ENCODE measurements around the gene CIDEC. TPM values are rescaled to one million over a fixed set of nuclear protein-coding genes. Genes with fewer than 3 reads are reported as not detected.
A peak's percentile ranks its signal among the peaks of the same experiment; 100 is the strongest.
"Not testable (repeated sequence)": the region's sequence is repeated elsewhere in the genome, so short reads cannot be mapped to it uniquely, and the experiment has no call there.

The CIDEC gene
- total RNA-seq, 1 donor from 2014 or later: 0.36 TPM

GRCh38 chr3:9906480-9906879, 26.4 kb upstream of the CIDEC start:
- intact Hi-C loops (cut with micrococcal nuclease): no loop called here
- TF ChIP-seq CTCF (IDR thresholded peaks at IDR 0.05; ENCODE audit: borderline replicate concordance): no peak
- H3K27ac ChIP-seq (replicated peaks): no peak overlapping the region
- H3K4me1 ChIP-seq: peaks cover 18% of the 10 kb centered on the region
- no peaks in the 10 kb centered on the region for H3K36me3 ChIP-seq
- H3K4me3 ChIP-seq: no peak overlapping the region
- no peak for DNase-seq
- no peaks in the 10 kb centered on the region for H3K9me3 ChIP-seq (replicated peaks)
- no peaks in the 10 kb centered on the region for H3K27me3 ChIP-seq (ENCODE audit: low read depth)

- H3K36me3 ChIP-seq: no peaks in the 10 kb centered on the region
- intact Hi-C loops (cut with micrococcal nuclease): no loop called here
- H3K4me1 ChIP-seq: peaks cover 18% of the 10 kb centered on the region
- H3K27ac ChIP-seq (replicated peaks): no peak overlapping the region
- DNase-seq: no peak
- no peaks in the 10 kb centered on the region for H3K9me3 ChIP-seq (replicated peaks)
- H3K27me3 ChIP-seq (ENCODE audit: low read depth): no peaks in the 10 kb centered on the region
- TF ChIP-seq CTCF (IDR thresholded peaks at IDR 0.05; ENCODE audit: borderline replicate concordance): no peak
- no peak overlapping the region for H3K4me3 ChIP-seq
Measured at GRCh38 chr3:9903904-9904303, 23.9 kb upstream of the CIDEC start.

GRCh38 chr3:9903238-9903624, 23.2 kb upstream of the CIDEC start:
- no peak for DNase-seq
- H3K9me3 ChIP-seq (replicated peaks): no peaks in the 10 kb centered on the region
- intact Hi-C loops (cut with micrococcal nuclease): no loop called here
- H3K27ac ChIP-seq (replicated peaks): peak overlapping the region; percentile 56
- peak overlapping the region; percentile 37 for H3K4me3 ChIP-seq
- H3K36me3 ChIP-seq: no peaks in the 10 kb centered on the region
- H3K27me3 ChIP-seq (ENCODE audit: low read depth): no peaks in the 10 kb centered on the region
- no peak for TF ChIP-seq CTCF (IDR thresholded peaks at IDR 0.05; ENCODE audit: borderline replicate concordance)
- peaks cover 18% of the 10 kb centered on the region for H3K4me1 ChIP-seq

GRCh38 chr3:9902372-9903237, 22.6 kb upstream of the CIDEC start, which contains the start of gene IL17RE:
IL17RE (plus strand) TSS chr3:9902848; CDS start chr3:9902933, 85 bp downstream.
- H3K9me3 ChIP-seq (replicated peaks): no peaks in the 10 kb centered on the region
- no peak for TF ChIP-seq CTCF (IDR thresholded peaks at IDR 0.05; ENCODE audit: borderline replicate concordance)
- H3K4me3 ChIP-seq: peak within 1 kb of the TSS; percentile 37
- H3K36me3 ChIP-seq: no peaks in the 10 kb centered on the region
- peak within 1 kb of the TSS; percentile 56 for H3K27ac ChIP-seq (replicated peaks)
- H3K27me3 ChIP-seq (ENCODE audit: low read depth): no peaks in the 10 kb centered on the region
- intact Hi-C loops (cut with micrococcal nuclease): no loop called here
- DNase-seq: no peak
- peaks cover 18% of the 10 kb centered on the region for H3K4me1 ChIP-seq

- no peak for TF ChIP-seq CTCF (IDR thresholded peaks at IDR 0.05; ENCODE audit: borderline replicate concordance)
- H3K36me3 ChIP-seq: no peaks in the 10 kb centered on the region
- H3K9me3 ChIP-seq (replicated peaks): no peaks in the 10 kb centered on the region
- intact Hi-C loops (cut with micrococcal nuclease): no loop called here
- H3K27ac ChIP-seq (replicated peaks): no peak overlapping the region
- H3K27me3 ChIP-seq (ENCODE audit: low read depth): no peaks in the 10 kb centered on the region
- no peak overlapping the region for H3K4me3 ChIP-seq
- peaks cover 18% of the 10 kb centered on the region for H3K4me1 ChIP-seq
- no peak for DNase-seq
Measured at GRCh38 chr3:9901967-9902366, 21.9 kb upstream of the CIDEC start.

GRCh38 chr3:9900965-9901415, 20.9 kb upstream of the CIDEC start:
- H3K4me3 ChIP-seq; DNase-seq; H3K27me3 ChIP-seq (ENCODE audit: low read depth); H3K36me3 ChIP-seq; H3K27ac ChIP-seq (replicated peaks); intact Hi-C loops (cut with micrococcal nuclease); H3K9me3 ChIP-seq (replicated peaks): not testable (repeated sequence)
- H3K4me1 ChIP-seq: peaks cover 18% of the 10 kb centered on the region

All from left ventricle myocardium inferior (tissue), 1 donor.